GM19035 (cell line): ENCODE data around the gene TMEM60.
"Not testable (repeated sequence)": the region's sequence is repeated elsewhere in the genome, so short reads cannot be mapped to it uniquely, and the experiment has no call there.

Source experiments
- ATAC-seq: cut with Tn5 transposase; IDR thresholded peaks from one replicate; pipeline ENCODE4 v1.9.1; 2021; ENCODE audit not compliant: unreplicated experiment

Gene TMEM60

DNA sequence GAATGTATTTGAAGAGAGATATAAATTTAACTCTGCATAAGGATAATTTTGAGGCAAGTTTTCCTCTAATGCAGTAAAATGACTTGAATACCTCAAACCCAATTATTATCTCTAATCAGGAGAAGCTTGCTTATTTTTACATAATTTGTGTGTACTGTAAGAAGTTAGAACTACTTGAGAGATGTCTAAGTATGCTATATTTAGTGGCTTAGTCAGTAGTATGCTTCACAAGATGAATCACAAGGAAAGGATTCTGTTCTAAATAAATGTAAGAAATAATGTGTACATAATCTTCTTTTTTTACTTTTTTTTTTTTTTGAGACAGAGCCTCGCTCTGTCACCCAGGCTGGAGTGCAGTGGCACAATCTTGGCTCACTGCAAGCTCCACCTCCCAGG lies 14.1 kb upstream of the TMEM60 start:
- no peak for ATAC-seq

GRCh38 chr7:77811516-77812289 lies 13.5 kb upstream of the TMEM60 start:
- ATAC-seq, result no peak

GRCh38 chr7:77808517-77808916 lies 10.3 kb upstream of the TMEM60 start:
- ATAC-seq, result no peak

GRCh38 chr7:77806425-77806824 lies 8.2 kb upstream of the TMEM60 start:
- ATAC-seq, result no peak

DNA sequence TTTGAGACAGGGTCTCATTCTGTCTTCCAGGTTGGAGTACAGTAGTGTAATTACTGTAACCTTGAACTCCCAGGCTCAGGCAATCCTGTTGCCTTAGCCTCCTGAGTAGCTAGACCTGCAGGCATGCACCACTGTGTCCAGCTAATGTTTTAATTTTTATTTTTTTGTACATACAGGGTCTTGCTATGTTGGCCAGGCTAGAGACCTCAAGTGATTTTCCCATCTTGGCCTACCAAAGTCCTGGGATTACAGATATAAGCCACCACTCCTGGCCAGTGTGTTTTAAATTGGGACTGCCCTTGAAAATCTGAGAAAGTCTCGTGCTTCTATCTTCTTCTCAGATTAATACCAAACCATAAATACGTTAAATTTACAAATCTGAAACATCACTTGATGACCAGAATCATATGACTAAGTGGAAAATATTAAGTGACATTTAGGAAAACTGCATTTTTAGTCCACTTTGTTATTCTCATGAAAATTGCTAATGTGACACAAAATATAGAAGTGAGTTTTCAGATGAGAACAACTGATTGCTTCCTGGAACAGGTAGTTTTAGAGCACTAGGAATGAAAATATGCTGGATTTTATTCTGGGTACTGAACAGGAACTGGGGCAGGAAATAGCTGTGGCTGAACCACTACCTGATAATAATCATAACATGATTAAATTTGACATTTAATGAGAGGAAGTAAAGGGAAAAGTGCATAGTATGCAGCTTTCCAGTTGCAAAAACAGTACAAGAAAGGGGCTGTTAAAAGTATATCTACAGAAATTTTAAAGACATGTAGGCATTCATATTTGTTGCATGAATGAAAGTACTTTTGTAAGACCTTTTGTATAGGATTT lies 4.5 kb upstream of the TMEM60 start:
- no peak for ATAC-seq

DNA sequence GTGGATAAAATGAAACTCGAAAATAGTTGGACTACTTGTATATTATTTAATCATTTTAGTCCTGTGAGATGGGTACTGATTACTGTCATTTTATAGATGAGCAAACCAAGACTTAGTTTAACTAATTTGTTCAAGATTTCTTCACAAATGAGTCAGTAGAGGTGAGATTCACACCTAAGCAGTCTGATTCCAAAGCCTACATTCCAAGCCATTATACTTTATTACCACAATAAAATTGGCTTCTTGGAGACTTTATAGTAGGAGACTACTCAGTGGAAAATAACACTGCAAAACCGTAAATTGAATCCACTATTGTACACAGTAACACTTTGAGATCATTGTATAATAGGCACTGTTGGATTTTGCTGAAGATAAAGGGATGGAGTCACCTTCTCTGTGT lies 2.5 kb upstream of the TMEM60 start:
- ATAC-seq, result no peak

GRCh38 chr7:77800158-77800557 lies 1.9 kb upstream of the TMEM60 start:
- no peak for ATAC-seq

DNA sequence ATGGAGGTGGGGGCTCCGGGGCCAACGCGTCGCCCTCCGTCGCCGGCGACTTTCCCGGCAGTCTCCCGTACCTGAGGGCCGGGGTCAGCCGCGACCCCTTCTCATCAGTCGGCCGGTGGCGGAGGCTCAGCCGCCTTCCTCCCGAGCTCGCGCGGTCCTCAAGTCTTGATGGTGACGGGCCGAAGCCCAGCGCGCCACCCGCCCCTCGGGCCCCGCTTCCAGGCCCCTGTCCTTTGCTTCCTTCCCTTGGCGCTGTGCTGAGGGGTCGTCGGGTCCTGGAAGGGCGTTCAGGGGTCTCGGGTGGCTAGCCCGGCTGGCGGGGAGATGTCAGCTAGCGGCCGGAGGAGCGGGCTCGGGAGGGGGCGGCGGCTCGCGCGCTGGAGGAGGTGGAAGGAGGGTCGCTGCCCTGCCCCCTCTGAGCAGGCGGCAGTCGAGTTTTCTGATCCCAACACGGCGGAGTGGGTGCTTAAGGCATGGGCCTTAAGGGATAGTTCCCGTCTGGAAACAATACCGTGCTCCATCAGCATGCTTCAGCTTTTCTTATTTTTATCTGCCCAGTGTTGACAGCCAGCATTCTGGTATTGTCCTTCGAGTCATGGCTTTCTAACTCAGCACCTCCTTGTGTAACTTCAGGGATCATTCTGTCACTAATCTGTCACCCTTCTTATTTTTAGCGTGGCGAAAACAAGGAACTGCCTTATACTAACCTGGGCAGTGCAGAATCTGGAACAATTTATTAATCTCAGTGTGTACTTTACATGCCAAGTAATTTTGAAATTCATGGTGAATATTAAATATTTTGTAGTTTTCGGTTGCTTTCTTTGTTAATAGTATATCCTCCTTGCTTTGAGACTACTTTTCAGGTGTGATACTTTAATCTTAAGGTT lies 1.1 kb upstream of the TMEM60 start:
- peak; percentile 2 for ATAC-seq

GRCh38 chr7:77797734-77798393 lies 370 bp downstream of the TMEM60 start:
- peak; percentile 35 for ATAC-seq

GRCh38 chr7:77796960-77797359 lies 1.3 kb downstream of the TMEM60 start:
- no peak for ATAC-seq

GRCh38 chr7:77796109-77796508 lies 2.1 kb downstream of the TMEM60 start:
- no peak for ATAC-seq

GRCh38 chr7:77794000-77794399 lies 4.2 kb downstream of the TMEM60 start:
- ATAC-seq, result no peak

- no peak for ATAC-seq
These were observed 6.3 kb downstream of the TMEM60 start for GRCh38 chr7:77791956-77792355.

- ATAC-seq, result no peak
These were observed 6.9 kb downstream of the TMEM60 start for GRCh38 chr7:77791336-77791735.

- no peak for ATAC-seq
These were observed 9.8 kb downstream of the TMEM60 start for GRCh38 chr7:77788327-77788902.

GRCh38 chr7:77786741-77787140 lies 11.5 kb downstream of the TMEM60 start:
- ATAC-seq, result no peak

DNA sequence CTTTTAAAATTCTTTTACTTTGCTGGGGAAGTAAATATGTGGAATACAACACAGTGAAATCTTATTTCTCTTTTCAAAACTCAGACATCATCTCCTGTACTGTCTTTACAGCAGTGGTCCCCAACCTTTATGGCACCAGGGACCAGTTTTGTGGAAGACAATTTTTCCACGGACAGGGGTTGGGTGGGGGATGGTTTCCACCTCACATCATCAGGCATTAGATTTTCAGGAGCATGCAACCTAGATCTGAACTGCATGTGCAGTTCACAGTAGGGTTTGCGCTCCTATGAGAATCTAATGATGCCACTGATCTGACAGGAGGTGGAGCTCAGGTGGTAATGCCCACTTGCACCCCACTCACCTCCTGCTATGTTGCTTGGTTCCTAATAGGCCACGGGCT lies 12.2 kb downstream of the TMEM60 start:
- no peak for ATAC-seq

DNA sequence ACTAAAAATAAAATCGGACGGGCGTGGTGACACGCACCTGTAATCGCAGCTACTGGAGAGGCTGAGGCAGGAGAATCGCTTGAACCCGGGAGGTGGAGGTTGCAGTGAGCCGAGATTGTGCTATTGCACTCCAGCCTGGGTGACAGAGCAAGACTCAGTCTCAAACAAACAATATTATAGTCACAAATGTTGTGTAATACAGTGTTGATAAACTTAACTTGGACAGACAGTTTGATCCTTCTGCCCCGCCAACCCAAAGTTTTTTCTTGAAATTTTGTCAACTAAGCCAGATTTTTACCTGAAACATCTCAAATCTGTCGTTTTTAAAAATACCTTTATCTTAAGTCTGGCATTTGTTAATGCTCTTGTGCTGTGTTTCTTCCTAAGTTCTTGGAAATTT lies 13.8 kb downstream of the TMEM60 start:
- ATAC-seq, result not testable (repeated sequence)

GRCh38 chr7:77783545-77783944 lies 14.7 kb downstream of the TMEM60 start:
- no peak for ATAC-seq

GRCh38 chr7:77783111-77783510 lies 15.1 kb downstream of the TMEM60 start:
- ATAC-seq, result no peak
